ENCODE results near the gene PLCH1.

- no peak for TF ChIP-seq CTCF (conservative IDR thresholded peaks at IDR 0.05 in 1 of 2, IDR thresholded peaks at IDR 0.05 in 1 of 2; ENCODE audit: low read depth in 1 of 2, low read length in 2 of 2)
- no peak for TF ChIP-seq EZH2 (IDR thresholded peaks at IDR 0.05; ENCODE audit: low read length, missing control alignments)
These were observed 137.1 kb downstream of the PLCH1 start for GRCh38 chr3:155607761-155608160.
